Neutrophil (primary cell): ENCODE results near the gene PROM1.

Experiments used
- H3K27ac ChIP-seq: fragments of 200-600 bp; sonication (generic); 2 replicates; pipeline ENCODE4 v1.5.1; 2016; ENCODE audit warnings: mild to moderate bottlenecking, moderate library complexity
- H3K27me3 ChIP-seq: fragments of 200-600 bp; sonication (generic); 2 replicates; pipeline ENCODE4 v1.6.0; 2016; ENCODE audit warnings: mild to moderate bottlenecking
- H3K36me3 ChIP-seq: fragments of 200-600 bp; sonication (generic); 2 replicates; pipeline ENCODE4 v1.5.1; 2017
- H3K4me1 ChIP-seq, 2 experiments: fragments of 200-600 bp in 1 of 2; sonication (generic) in 1 of 2; 1 replicate in 1 of 2; 2 replicates in 1 of 2; pipeline versions ENCODE4 v1.5.1 to v1.6.1; 2013 to 2016; ENCODE audit warnings: low read depth in 1 of 2, low read length in 1 of 2, mild to moderate bottlenecking in 1 of 2, moderate library complexity in 1 of 2; ENCODE audit not compliant: control insufficient read depth in 1 of 2, insufficient read depth in 1 of 2
- H3K4me3 ChIP-seq, 2 experiments: fragments of 200-600 bp in 1 of 2; sonication (generic) in 1 of 2; 1 replicate in 1 of 2; 2 replicates in 1 of 2; pipeline ENCODE4 v1.5.1; 2013 to 2016; ENCODE audit warnings: low read depth in 1 of 2, low read length in 1 of 2, mild to moderate bottlenecking in 1 of 2, moderate library complexity in 1 of 2
- H3K9me3 ChIP-seq: fragments of 200-600 bp; sonication (generic); 2 replicates; pipeline ENCODE4 v1.5.1; 2016
- CTCF ChIP-seq: fragments of 200-600 bp; sonication (generic); IDR thresholded peaks from 2 replicates; pipeline ENCODE4 v1.5.1; 2016; ENCODE audit warnings: antibody characterized with exemption

Gene PROM1

GRCh38 chr4:15983610-15984009, 100.2 kb downstream of the PROM1 start:
- no peaks in the 10 kb centered on the region for H3K27me3 ChIP-seq
- H3K27ac ChIP-seq: no peak overlapping the region
- no peak overlapping the region for H3K4me3 ChIP-seq
- H3K4me1 ChIP-seq: peaks cover 0 to 9% of the 10 kb centered on the region in 2 experiments
- no peaks in the 10 kb centered on the region for H3K9me3 ChIP-seq
- TF ChIP-seq CTCF: no peak
- no peaks in the 10 kb centered on the region for H3K36me3 ChIP-seq

- Histone ChIP-seq H3K27me3 (no peaks in the 10 kb centered on the region), H3K9me3 (no peaks in the 10 kb centered on the region), H3K27ac (no peak overlapping the region), H3K36me3 (no peaks in the 10 kb centered on the region), H3K4me1 (peaks cover 0 to 4% of the 10 kb centered on the region in 2 experiments), H3K4me3 (no peak overlapping the region)
- no peak for TF ChIP-seq CTCF
Observed at GRCh38 chr4:15982842-15983524, 100.8 kb downstream of the PROM1 start.

- H3K27me3 ChIP-seq: no peaks in the 10 kb centered on the region
- H3K27ac ChIP-seq: no peak overlapping the region
- peaks cover 0 to 4% of the 10 kb centered on the region in 2 experiments for H3K4me1 ChIP-seq
- H3K9me3 ChIP-seq: no peaks in the 10 kb centered on the region
- TF ChIP-seq CTCF: no peak
- no peak overlapping the region for H3K4me3 ChIP-seq
- no peaks in the 10 kb centered on the region for H3K36me3 ChIP-seq
Observed at GRCh38 chr4:15976456-15977447, 107.1 kb downstream of the PROM1 start.

GRCh38 chr4:15971068-15971801, 112.6 kb downstream of the PROM1 start:
- Histone ChIP-seq H3K36me3 (no peaks in the 10 kb centered on the region), H3K4me1 (no peaks in the 10 kb centered on the region), H3K27me3 (no peaks in the 10 kb centered on the region), H3K4me3 (no peak overlapping the region), H3K9me3 (no peaks in the 10 kb centered on the region), H3K27ac (no peak overlapping the region)
- no peak for TF ChIP-seq CTCF

GRCh38 chr4:15968551-15969300, 115.1 kb downstream of the PROM1 start:
- H3K4me3 ChIP-seq: no peak overlapping the region
- no peaks in the 10 kb centered on the region for H3K27me3 ChIP-seq
- no peak overlapping the region for H3K27ac ChIP-seq
- H3K36me3 ChIP-seq: no peaks in the 10 kb centered on the region
- H3K9me3 ChIP-seq: no peaks in the 10 kb centered on the region
- peaks cover 14 to 19% of the 10 kb centered on the region in 2 experiments for H3K4me1 ChIP-seq
- no peak for TF ChIP-seq CTCF
